PC-3 (cell line): ENCODE data around the gene HIVEP3. TPM values are rescaled to one million over a fixed set of nuclear protein-coding genes. Genes with fewer than 3 reads are reported as not detected.

Experiments used
- ATAC-seq: fragments of 200-7000 bp; cut with Tn5 transposase; 2 replicates; pipeline ENCODE4 v1.9.1; 2020; ENCODE audit warnings: mild to moderate bottlenecking, moderate library complexity
- BruUV-seq: library from RNA; stranded (reverse); fragments of 400-500 nt; replicated peaks from 2 replicates; lab custom pipeline; 2021; lab: Mats Ljungman, UMichigan
- CTCF ChIA-PET: fragments of 300-600 bp; sonication (Branson Sonifier 250); formaldehyde crosslinking; loops from one replicate; lab custom pipeline; 2022; ENCODE audit warnings: antibody characterized with exemption; lab: Charles Lee
- POLR2A ChIA-PET: fragments of 300-600 bp; sonication (Branson Sonifier 250); formaldehyde crosslinking; loops from one replicate; lab custom pipeline; 2022; ENCODE audit warnings: antibody characterized with exemption; ENCODE audit not compliant: unreplicated experiment; lab: Charles Lee
- DNase-seq: peaks from one replicate; pipeline ENCODE4 v3.0.0-alpha.2; 2015
- H2AFZ ChIP-seq: fragments of 300-600 bp; sonication (generic); 2 replicates; pipeline ENCODE4 v1.6.0; 2016; ENCODE audit warnings: antibody characterized with exemption, low read length
- H3F3A ChIP-seq: fragments of 300-600 bp; sonication (generic); one replicate; pipeline ENCODE4 v1.6.0; 2017; ENCODE audit warnings: antibody characterized with exemption, low read length, control low read depth, mild to moderate bottlenecking; ENCODE audit not compliant: unreplicated experiment
- H3K27ac ChIP-seq: fragments of 300-600 bp; sonication (generic); 2 replicates; pipeline ENCODE4 v1.5.1; 2016; ENCODE audit warnings: mild to moderate bottlenecking, low read length
- H3K27me3 ChIP-seq: fragments of 300-600 bp; sonication (generic); 2 replicates; pipeline ENCODE4 v1.6.1; 2016; ENCODE audit warnings: low read length, mixed read lengths
- H3K36me3 ChIP-seq: fragments of 300-600 bp; sonication (generic); 2 replicates; pipeline ENCODE4 v1.6.1; 2016; ENCODE audit warnings: low read depth, mixed run types, low read length, mixed read lengths
- H3K4me1 ChIP-seq: fragments of 300-600 bp; sonication (generic); 2 replicates; pipeline ENCODE4 v1.5.1; 2016; ENCODE audit warnings: low read length; ENCODE audit not compliant: insufficient read depth
- H3K4me2 ChIP-seq: fragments of 300-600 bp; sonication (generic); 2 replicates; pipeline ENCODE4 v1.6.0; 2016; ENCODE audit warnings: low read length
- H3K4me3 ChIP-seq: fragments of 300-600 bp; sonication (generic); 2 replicates; pipeline ENCODE4 v1.5.1; 2016; ENCODE audit warnings: mild to moderate bottlenecking, low read length, mixed read lengths
- H3K79me2 ChIP-seq: fragments of 300-600 bp; sonication (generic); 2 replicates; pipeline ENCODE4 v1.6.1; 2017; ENCODE audit warnings: low read length, mixed read lengths
- H3K9ac ChIP-seq: fragments of 300-600 bp; sonication (generic); 2 replicates; pipeline ENCODE4 v1.6.0; 2016; ENCODE audit warnings: mild to moderate bottlenecking, low read length
- H3K9me2 ChIP-seq: fragments of 300-600 bp; sonication (generic); replicated peaks from 2 replicates; pipeline ENCODE4 v1.6.1; 2016; ENCODE audit warnings: mixed run types, low read length, mixed read lengths
- H3K9me3 ChIP-seq: fragments of 300-600 bp; sonication (generic); 2 replicates; pipeline ENCODE4 v1.6.1; 2016; ENCODE audit warnings: low read length, mixed read lengths
- H4K20me1 ChIP-seq: fragments of 300-600 bp; sonication (generic); 2 replicates; pipeline ENCODE4 v1.6.1; 2016; ENCODE audit warnings: low read length, mixed read lengths
- CTCF ChIP-seq: fragments of 300-600 bp; sonication (generic); conservative IDR thresholded peaks from 2 replicates; pipeline ENCODE4 v1.5.1; 2017; ENCODE audit warnings: antibody characterized with exemption, low read depth, mild to moderate bottlenecking, low read length
- EZH2 ChIP-seq: fragments of 300-600 bp; sonication (generic); IDR thresholded peaks from one replicate; pipeline ENCODE4 v1.6.1; 2017; ENCODE audit warnings: antibody characterized with exemption, mild to moderate bottlenecking, low read length; ENCODE audit not compliant: unreplicated experiment
- EZH2phosphoT487 ChIP-seq: fragments of 300-600 bp; sonication (generic); IDR thresholded peaks from 2 replicates; pipeline ENCODE4 v1.6.1; 2018; ENCODE audit warnings: mild to moderate bottlenecking, antibody characterized with exemption, low read length, borderline replicate concordance
- intact Hi-C: fragments of 100-400 bp; cut with micrococcal nuclease; formaldehyde crosslinking; loops from 2 replicates; pipeline ENCODE4 v1.9.0; 2023
- total RNA-seq: library from RNA; depleted of rRNA; stranded (reverse); fragments of >200 nt; gene quantifications from 2 replicates; pipeline ENCODE4 v1.2.3, GENCODE V29; 2014

The HIVEP3 gene
- total RNA-seq, 1 experiment from 2014 or later: 9.8 TPM

- Histone ChIP-seq H3K9ac (no peak overlapping the region), H2AFZ (no peak overlapping the region), H3K9me2 (no peaks in the 10 kb centered on the region), H3K4me2 (no peak overlapping the region), H3K9me3 (no peaks in the 10 kb centered on the region), H3K4me3 (no peak overlapping the region), H3K79me2 (no peaks in the 10 kb centered on the region), H3K27me3 (no peaks in the 10 kb centered on the region), H3K4me1 (peaks cover 33% of the 10 kb centered on the region), H3F3A (peaks cover 9% of the 10 kb centered on the region), H3K36me3 (no peaks in the 10 kb centered on the region), H3K27ac (no peak overlapping the region), H4K20me1 (no peaks in the 10 kb centered on the region)
- POLR2A ChIA-PET: no interaction called here
- TF ChIP-seq EZH2phosphoT487: no peak
- TF ChIP-seq EZH2: no peak
- TF ChIP-seq CTCF: peak; percentile 56
- CTCF ChIA-PET: no interaction called here
- no TSS peak for BruUV-seq
- no peak for ATAC-seq
- intact Hi-C loops: no loop called here
- DNase-seq: no peak
Observed at GRCh38 chr1:41513383-41513735, 405.4 kb downstream of the HIVEP3 start.

- ATAC-seq: no peak
- no peak overlapping the region for H3K27ac ChIP-seq
- DNase-seq: no peak
- TF ChIP-seq CTCF (no peak), EZH2phosphoT487 (no peak), EZH2 (no peak)
- peaks cover 9% of the 10 kb centered on the region for H3F3A ChIP-seq
- CTCF ChIA-PET: no interaction called here
- POLR2A ChIA-PET: no interaction called here
- no peak overlapping the region for H3K4me3 ChIP-seq
- BruUV-seq: no TSS peak
- intact Hi-C loops: no loop called here
- H3K9ac ChIP-seq: no peak overlapping the region
- H2AFZ ChIP-seq: no peak overlapping the region
- H3K9me3 ChIP-seq: no peaks in the 10 kb centered on the region
- no peaks in the 10 kb centered on the region for H3K27me3 ChIP-seq
- H3K4me1 ChIP-seq: peaks cover 33% of the 10 kb centered on the region
- H3K9me2 ChIP-seq: no peaks in the 10 kb centered on the region
- H3K36me3 ChIP-seq: no peaks in the 10 kb centered on the region
- H4K20me1 ChIP-seq: no peaks in the 10 kb centered on the region
- H3K79me2 ChIP-seq: no peaks in the 10 kb centered on the region
- no peak overlapping the region for H3K4me2 ChIP-seq
Observed at GRCh38 chr1:41512701-41513382, 405.9 kb downstream of the HIVEP3 start.

- intact Hi-C loops: no loop called here
Observed at GRCh38 chr1:41511239-41511540, 407.5 kb downstream of the HIVEP3 start.

More at GRCh38 chr1:41511239-41511540, 407.5 kb downstream of the HIVEP3 start:
- Histone ChIP-seq H3K27me3 (no peaks in the 10 kb centered on the region), H3K79me2 (no peaks in the 10 kb centered on the region), H3K4me2 (no peak overlapping the region), H3K4me3 (no peak overlapping the region), H4K20me1 (no peaks in the 10 kb centered on the region), H3F3A (peaks cover 9% of the 10 kb centered on the region), H3K9me3 (no peaks in the 10 kb centered on the region), H3K27ac (no peak overlapping the region), H3K4me1 (peaks cover 24% of the 10 kb centered on the region), H2AFZ (no peak overlapping the region), H3K9ac (no peak overlapping the region), H3K36me3 (no peaks in the 10 kb centered on the region), H3K9me2 (no peaks in the 10 kb centered on the region)
- POLR2A ChIA-PET: no interaction called here
- no peak for ATAC-seq
- CTCF ChIA-PET: no interaction called here
- TF ChIP-seq EZH2phosphoT487 (no peak), CTCF (no peak)
- BruUV-seq: no TSS peak
- DNase-seq: no peak
